Occipital lobe (tissue), 3 donors: ENCODE data around the gene AKT2. TPM values are rescaled to one million over a fixed set of nuclear protein-coding genes. Genes with fewer than 3 reads are reported as not detected.

ENCODE experiments used
- DNase-seq: peaks from one replicate; lab custom pipeline; 2025; lab: John Stamatoyannopoulos, UW
- small RNA-seq: library from RNA; depleted of rRNA; stranded (forward); fragments of <200 nt; gene quantifications from one replicate; pipeline ENCODE3, GENCODE V24; 2014
- total RNA-seq: library from RNA; depleted of rRNA; stranded (reverse); fragments of >200 nt; gene quantifications from one replicate; pipeline ENCODE4 v1.2.3, GENCODE V29; 2014

The AKT2 gene
- total RNA-seq, 1 donor from 2014 or later = 51.8 TPM

GRCh38 chr19:40191836-40192646 lies 93.1 kb downstream of the AKT2 start:
- DNase-seq = no peak

DNA sequence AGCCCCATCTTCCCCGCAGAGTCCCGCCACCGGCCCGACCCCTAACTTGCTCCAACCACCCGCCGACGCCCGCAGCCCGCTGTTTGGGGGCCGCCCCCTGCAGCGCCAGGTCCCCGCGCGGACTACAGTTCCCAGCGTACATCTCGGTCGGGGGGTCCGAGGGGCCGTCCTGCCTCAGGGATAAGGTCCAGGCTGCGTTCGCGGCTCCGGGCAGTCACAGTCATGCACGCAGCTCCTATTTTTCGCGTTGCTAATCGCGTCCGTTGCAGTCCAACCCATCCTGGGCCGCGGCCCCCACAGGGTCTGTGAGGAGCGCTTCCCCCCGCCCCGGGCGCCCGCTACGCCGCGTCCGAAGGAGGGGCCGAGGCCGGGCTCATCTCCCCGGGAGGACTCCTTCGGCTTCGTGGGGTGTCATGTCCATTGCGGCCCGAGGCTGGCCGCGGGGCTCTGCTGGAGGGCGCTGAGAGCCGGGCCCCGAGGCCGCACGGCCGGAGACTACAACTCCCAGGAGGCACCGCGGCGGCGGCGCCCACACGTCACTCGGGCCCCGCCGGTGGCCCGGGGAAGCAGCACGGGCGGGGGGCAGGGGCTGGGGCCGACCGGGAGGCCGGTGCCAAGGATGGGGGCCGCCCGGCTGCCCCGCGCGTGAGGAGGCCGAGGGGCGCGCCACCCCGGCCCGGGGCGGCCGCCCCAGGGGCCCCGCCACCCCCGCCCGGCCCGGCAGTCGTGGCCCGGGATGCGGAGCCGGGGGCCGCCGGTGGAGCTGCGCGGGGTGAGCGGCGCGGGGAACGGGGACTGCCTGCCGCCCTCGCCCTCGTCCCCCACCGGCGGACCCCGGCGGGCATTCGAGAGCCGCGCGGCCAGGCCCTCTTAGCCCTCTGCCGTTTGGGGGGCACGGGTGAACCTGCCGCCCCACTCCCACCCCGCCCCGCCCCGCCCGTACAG lies 94.0 kb downstream of the AKT2 start, which contains the start of gene MAP3K10:
MAP3K10 (plus strand) TSS at position 536 of the 945 bp plus-strand sequence. CDS start 606 bp downstream, outside the sequence.
- peak; percentile 64 for DNase-seq

DNA sequence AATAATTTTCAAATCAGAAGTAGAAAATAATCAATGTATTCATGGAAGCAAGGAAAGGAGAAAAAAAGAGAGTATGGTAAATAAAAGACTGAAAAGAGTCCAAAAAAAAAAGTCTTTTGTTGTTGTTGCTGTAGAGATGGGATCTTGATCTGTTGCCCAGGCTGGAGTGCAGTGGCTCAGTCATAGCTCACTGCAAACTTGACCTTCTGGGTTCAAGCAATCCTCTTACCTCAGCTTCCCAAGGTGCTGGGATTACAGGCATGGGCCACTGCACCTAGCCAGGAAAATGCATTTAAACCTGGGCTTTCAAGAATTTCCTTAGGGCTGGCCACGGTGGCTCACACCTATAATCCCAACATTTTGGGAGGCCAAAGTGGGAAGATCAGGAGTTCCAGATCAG lies 100.9 kb downstream of the AKT2 start:
- DNase-seq = no peak

Small RNAs within 50 kb of the gene (small RNA-seq; reads per million reads assigned to genes)
- gene MIR641 (6.1 reads per million, percentile 90 among the genes with 10 or more reads in this experiment), gene RNU6-945P (not detected)

Other genes starting within 250 kb of the AKT2 start
- gene ZNF780B, start 229.1 kb downstream of the AKT2 start, total RNA-seq = 47.9 TPM
- 59.4 TPM for gene ZNF780A, start 194.4 kb downstream of the AKT2 start, total RNA-seq
- gene MAP3K10, start 93.9 kb downstream of the AKT2 start, total RNA-seq = 37.4 TPM
- 59.0 TPM for gene TTC9B, start 67.0 kb downstream of the AKT2 start, total RNA-seq
- gene CCNP, start 58.7 kb downstream of the AKT2 start, total RNA-seq = 1.7 TPM
- gene C19orf47, start 63.1 kb upstream of the AKT2 start, total RNA-seq = 15.0 TPM
- 108 TPM for gene PLD3, start 63.4 kb upstream of the AKT2 start, total RNA-seq
- 0.16 TPM for gene HIPK4, start 104.8 kb upstream of the AKT2 start, total RNA-seq
- 2.5 TPM for gene PRX, start 128.0 kb upstream of the AKT2 start, total RNA-seq
- 2.8 TPM for gene SERTAD1, start 140.6 kb upstream of the AKT2 start, total RNA-seq
- gene SERTAD3, start 159.0 kb upstream of the AKT2 start, total RNA-seq = 9.8 TPM
- 16.5 TPM for gene BLVRB, start 180.4 kb upstream of the AKT2 start, total RNA-seq
- 27.5 TPM for gene SPTBN4, start 181.7 kb upstream of the AKT2 start, total RNA-seq